Left cardiac atrium (tissue), 4 donors: ENCODE data around the gene DYNLRB1. TPM values are rescaled to one million over a fixed set of nuclear protein-coding genes. Genes with fewer than 3 reads are reported as not detected.

Experiments used
- ATAC-seq, 2 donors: fragments of 200-7000 bp; cut with Tn5 transposase; one replicate each; pipeline ENCODE4 v1.9.1; 2020; ENCODE audit warnings: mild to moderate bottlenecking in 2 of 2, moderate library complexity in 2 of 2
- DNase-seq: peaks from one replicate; pipeline ENCODE4 v3.0.0-alpha.2; 2020
- intact Hi-C, 2 donors: fragments of 100-400 bp; cut with DNase I; formaldehyde crosslinking; loops; one replicate each; pipeline versions ENCODE4 v1.14.1 to v1.15.1; 2022 to 2023
- total RNA-seq, 2 donors: library from RNA; stranded (reverse); fragmentation: NEBNext Ultra II Directional; extraction: Animal tissue kit (Norgen Biotek cat#: 25700); gene quantifications; one replicate each; pipeline ENCODE4 v1.2.1, GENCODE V29; 2021
- donor health status: DM: no; HTN: yes; CAD: no.
- donor health status: DM: no; HTN: yes; CAD: no; lungs with severe emphysema.
- donor health status: DM: yes; HTN: yes; CAD: no.
- donor health status: Dilated cardiomyopathy.

The DYNLRB1 gene
- total RNA-seq, 2 donors from 2014 or later, result 138 to 141 TPM

GRCh38 chr20:34569598-34569997 is 53.4 kb downstream of the DYNLRB1 start:
- no peak for DNase-seq
- ATAC-seq, result no peak
- intact Hi-C loops, result no loop called here

DNA sequence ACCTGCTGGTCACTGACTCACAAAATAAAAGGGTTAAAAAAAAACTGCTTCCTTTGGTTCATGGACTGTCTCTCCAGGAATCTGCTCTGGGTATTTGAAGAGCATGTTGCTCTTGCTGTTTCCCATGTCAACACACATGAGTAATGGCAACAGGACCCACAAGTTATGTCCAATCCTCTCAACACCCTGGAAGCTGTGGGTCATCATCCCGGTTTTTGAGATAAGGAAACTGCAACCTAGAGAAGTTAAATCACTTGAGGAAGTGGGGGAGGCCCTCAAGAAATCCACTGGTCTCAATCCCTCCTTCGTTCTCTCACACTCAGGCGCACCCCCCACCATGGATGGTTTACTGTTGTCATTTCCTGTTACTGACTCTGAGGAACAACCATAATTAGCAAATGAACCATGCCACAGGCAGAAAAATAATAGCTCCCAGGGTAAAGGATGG is 54.7 kb downstream of the DYNLRB1 start:
- ATAC-seq, result peak in 1 of 2 donors; percentile 42
- no peak for DNase-seq
- intact Hi-C loops, result loop anchor here in 1 of 2 donors (10.0 kb wide), 1 partner anchor 184 kb away; no protein-coding TSS in a partner anchor

GRCh38 chr20:34571753-34572152 is 55.5 kb downstream of the DYNLRB1 start:
- DNase-seq (no peak), ATAC-seq (no peak)
- intact Hi-C loops, result loop anchor here in 1 of 2 donors (10.0 kb wide), 1 partner anchor 183 kb away; no protein-coding TSS in a partner anchor

DNA sequence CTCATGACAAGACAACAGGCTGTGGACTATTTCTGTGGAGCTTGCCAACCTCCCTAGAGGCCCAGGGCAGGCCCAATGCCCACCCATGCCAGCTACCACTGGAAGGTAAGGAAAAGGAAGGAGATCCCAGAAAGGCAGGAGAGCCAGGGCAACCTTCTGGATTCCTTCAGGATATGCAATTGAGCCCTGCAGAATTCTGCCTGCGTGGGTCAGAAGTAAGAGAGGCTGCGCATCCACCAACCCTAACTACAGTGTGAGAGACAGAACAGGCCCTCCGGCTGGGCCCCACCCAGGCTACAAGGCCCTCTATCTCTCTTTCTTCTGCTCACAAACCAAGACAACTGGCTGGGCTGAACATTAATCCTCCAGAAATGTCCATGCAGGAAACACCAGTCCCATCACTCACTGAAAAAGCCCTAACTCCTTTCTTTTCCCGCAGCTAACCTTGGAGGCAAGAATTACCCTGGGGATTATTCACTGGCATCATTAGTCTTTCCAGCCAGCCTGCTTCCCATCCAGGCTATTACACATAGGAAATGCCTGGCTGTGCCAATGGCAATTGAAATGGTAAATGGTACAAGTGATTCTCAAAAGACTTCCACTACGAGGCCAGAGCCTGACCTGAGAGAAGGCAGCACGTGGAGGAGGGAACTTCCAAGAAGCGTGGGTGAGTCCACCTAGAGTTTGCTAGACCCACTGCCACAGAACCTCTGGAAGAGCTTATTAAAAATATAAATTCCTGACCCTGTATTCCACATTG is 57.5 kb downstream of the DYNLRB1 start:
- intact Hi-C loops, result loop anchor here in 1 of 2 donors (10.0 kb wide), 1 partner anchor 181 kb away; no protein-coding TSS in a partner anchor
- no peak for DNase-seq
- no peak for ATAC-seq

- ATAC-seq (no peak), DNase-seq (no peak)
- intact Hi-C loops, result loop anchor here in 1 of 2 donors (10.0 kb wide), 1 partner anchor 180 kb away; no protein-coding TSS in a partner anchor
Measured at GRCh38 chr20:34574426-34574825, 58.2 kb downstream of the DYNLRB1 start.

- DNase-seq (no peak), ATAC-seq (no peak)
- intact Hi-C loops, result loop anchor here (5.0 to 10.0 kb wide), 2 partner anchors 180 to 197 kb away; no protein-coding TSS in a partner anchor
Measured at GRCh38 chr20:34574861-34575260, 58.6 kb downstream of the DYNLRB1 start.

DNA sequence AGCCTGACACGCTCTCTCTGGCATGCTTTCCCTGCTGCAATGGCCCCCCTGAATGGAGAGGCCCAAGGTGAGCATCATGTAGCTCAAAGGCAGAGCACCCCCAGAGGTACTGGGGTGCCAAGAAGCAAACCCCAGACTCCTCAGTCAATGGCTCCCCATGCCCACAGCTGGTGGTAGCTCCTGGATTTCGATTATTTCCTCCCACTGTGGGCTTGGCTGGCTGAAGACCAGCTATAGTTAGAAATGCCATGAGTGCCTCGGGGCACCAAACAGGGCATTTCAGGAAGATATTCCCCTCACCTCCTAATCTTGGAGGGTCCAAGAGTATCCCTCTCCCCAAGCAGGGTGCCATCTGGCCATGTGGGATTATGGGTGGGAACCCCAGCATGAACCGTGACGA is 59.0 kb downstream of the DYNLRB1 start:
- ATAC-seq (no peak), DNase-seq (no peak)
- intact Hi-C loops, result loop anchor here (5.0 to 10.0 kb wide), 2 partner anchors 180 to 197 kb away; no protein-coding TSS in a partner anchor

DNA sequence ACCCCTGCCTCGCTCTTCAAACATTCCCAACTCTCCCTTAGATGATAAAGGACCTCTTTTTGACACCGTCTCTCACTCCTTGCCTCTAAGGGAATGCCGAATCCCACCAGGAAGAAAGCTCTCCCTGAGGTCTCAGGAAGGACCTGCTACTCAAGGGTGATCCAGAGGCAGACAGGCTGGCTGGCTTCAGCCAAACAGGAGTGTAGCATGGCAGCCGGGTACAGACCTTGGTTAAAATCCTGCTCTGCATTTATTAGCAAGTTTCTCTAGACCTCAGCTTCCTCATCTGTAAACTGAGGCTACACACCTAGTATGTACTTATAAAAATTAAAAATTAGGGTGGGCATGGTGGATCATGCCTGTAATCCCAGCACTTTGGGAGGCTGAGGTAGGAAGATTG is 59.5 kb downstream of the DYNLRB1 start:
- ATAC-seq (no peak), DNase-seq (no peak)
- intact Hi-C loops, result loop anchor here (5.0 to 10.0 kb wide), 2 partner anchors 179 to 197 kb away; no protein-coding TSS in a partner anchor

GRCh38 chr20:34577061-34577460 is 60.8 kb downstream of the DYNLRB1 start:
- intact Hi-C loops, result loop anchor here (5.0 to 10.0 kb wide), 2 partner anchors 178 to 195 kb away; no protein-coding TSS in a partner anchor
- ATAC-seq (no peak), DNase-seq (no peak)

DNA sequence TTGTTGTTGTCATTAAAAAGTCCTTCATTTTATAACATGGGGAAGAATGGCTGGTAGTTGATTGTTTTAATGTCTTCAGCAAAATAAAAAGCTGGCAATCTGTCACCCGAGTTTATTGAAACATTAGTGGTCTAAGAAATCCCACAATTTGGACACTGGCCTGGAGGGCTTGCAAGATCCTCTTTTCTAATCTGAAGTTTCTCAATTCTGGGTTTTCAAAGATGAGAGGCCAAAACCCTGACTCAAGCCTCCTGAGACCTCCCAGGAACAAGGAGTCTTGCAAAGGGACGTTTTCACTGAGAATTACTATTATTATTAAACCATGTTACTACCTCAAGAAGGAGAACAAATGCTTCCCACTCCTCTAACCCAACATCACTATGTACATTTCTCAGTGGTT is 61.8 kb downstream of the DYNLRB1 start:
- intact Hi-C loops, result loop anchor here (5.0 to 10.0 kb wide), 2 partner anchors 177 to 194 kb away; no protein-coding TSS in a partner anchor
- DNase-seq (no peak), ATAC-seq (no peak)

GRCh38 chr20:34578521-34578920 is 62.3 kb downstream of the DYNLRB1 start:
- ATAC-seq (peak; percentile 28 to 39), DNase-seq (no peak)
- intact Hi-C loops, result loop anchor here (5.0 to 10.0 kb wide), 2 partner anchors 176 to 194 kb away; no protein-coding TSS in a partner anchor

DNA sequence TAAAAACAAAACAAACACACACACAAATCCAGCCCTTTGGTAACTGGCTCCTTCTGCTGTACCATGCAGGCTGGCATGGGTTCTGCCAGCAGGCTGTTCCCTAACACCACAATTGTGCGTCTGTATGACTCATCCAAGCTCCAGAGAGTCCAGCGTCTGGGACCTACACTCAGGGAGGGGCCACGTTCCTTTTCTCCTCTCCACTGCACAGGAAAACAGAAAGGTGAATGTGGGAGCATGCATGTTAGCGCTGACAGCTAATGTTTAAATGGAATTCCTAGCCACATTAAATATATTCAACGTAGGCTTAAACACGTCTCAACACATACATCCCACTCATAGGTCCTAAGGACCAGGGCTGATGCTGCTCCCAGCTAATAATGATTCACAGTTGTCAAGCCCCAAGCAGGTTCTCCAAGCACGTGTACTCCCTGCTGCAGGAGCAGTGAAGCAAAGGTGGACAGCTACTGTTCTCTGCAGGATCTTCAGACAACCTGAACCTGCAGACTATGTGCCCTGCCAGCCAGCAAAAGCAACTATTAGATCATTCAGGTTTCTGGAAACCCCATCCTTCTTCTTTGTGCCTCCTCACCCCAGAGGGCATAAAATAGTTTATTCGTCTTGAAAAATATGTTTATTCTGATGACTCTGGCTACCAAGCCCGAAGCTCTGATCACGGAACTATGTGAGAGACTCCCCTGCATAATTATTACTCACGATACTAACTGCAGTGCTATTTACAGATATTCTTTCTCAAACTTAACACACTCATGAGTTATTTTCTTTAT is 63.2 kb downstream of the DYNLRB1 start:
- peak; percentile 68 for DNase-seq
- intact Hi-C loops, result loop anchor here (5.0 to 10.0 kb wide), 2 partner anchors 175 to 193 kb away; no protein-coding TSS in a partner anchor
- peak; percentile 89 to 91 for ATAC-seq

DNA sequence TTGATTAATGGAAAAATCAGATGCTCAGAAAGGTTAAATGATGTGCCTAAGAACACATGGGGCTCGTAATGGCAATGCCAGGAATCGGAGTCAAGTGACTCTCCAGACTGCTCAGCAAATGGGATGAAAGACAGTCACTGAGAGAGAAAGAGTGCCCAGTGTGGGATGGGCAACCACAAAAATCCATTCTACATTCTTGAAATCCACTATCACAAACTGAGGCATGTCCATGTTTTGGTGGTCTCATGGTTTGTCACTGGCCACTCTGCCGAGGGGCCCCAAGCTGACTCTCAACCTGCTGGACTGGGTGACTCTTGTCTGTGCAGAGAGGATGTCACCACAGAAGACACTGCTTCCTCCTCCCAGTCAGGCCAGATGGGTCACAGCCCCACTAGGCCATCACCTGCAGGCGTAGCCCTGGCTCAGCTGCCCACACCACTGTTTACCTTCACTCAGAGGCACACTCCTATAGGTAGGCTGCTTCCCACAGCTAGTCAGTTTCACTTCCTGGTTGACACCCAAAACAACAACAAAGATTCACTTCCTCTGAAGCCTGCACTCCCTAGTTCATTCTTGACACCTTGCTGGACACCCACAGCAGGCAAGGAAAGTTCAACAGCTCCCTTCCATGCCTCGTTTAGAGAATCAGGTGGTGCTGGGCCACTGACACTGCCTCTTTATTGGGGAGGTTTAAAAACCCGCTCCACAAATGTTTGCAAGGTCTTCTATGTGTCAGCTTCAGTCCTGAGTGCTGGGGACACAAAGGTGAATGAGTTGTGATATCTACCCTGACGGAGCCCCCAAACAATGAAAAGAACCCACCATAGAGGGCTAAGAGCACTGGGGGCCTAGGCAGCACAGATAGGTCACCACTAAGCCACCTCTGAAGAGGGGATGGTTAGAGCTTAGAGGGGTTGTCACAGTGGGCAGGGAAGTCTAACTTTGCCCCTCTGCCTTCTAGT is 64.0 kb downstream of the DYNLRB1 start:
- no peak for ATAC-seq
- intact Hi-C loops, result loop anchor here (5.0 to 10.0 kb wide), 3 partner anchors 125 to 192 kb away; partner anchors contain the start of gene TP53INP2 (in 1 of the 2)

GRCh38 chr20:34581341-34582184 is 65.3 kb downstream of the DYNLRB1 start:
- intact Hi-C loops, result loop anchor here in 1 of 2 donors (10.0 kb wide), 1 partner anchor 123 kb away; the partner anchor contains the start of gene TP53INP2

More for the DNA sequence above, 64.0 kb downstream of the DYNLRB1 start:
- no peak for DNase-seq

DNA sequence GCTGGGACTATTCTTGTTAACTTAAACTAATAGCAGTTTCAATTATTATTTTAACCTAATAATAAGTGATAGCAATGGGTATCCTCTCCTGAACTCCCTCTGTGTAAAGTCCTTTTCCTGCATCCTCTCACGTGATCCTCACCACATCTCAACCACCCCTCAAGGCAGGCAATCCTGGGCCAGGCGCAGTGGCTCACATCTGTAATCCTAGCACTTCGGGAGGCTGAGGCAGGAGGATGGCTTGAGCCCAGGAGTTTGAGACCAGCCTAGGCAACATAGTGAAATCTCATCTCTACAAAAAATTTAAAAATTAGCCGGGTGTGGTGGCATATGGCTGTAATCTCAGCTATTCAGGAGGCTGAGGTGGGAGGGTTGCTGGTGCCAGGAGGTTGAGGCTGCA is 66.0 kb downstream of the DYNLRB1 start:
- ATAC-seq, result no peak
- no peak for DNase-seq
- intact Hi-C loops, result loop anchor here in 1 of 2 donors (10.0 kb wide), 1 partner anchor 123 kb away; the partner anchor contains the start of gene TP53INP2

More at GRCh38 chr20:34581341-34582184, 65.3 kb downstream of the DYNLRB1 start:
- ATAC-seq (peak; percentile 41 to 53), DNase-seq (peak; percentile 34)

DNA sequence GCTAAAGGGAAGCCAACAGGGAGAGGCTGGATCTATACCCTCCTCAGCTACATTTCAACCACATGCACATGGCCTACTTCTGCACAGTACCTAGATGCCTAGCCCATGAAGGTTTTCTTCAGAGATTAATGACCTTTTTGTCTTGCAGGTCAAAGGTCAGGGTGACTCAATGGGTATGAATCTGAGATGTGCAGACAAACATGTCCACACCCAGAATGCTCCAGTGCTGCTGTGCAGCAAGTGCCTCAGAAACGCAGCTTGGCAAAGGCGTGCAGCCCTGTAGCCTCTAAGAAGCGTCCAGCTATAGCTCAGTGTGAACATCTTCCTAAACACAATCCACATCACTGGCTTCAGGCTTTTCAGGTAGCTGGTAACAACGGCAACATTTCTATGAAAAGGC is 66.7 kb downstream of the DYNLRB1 start:
- intact Hi-C loops, result loop anchor here in 1 of 2 donors (10.0 kb wide), 1 partner anchor 122 kb away; the partner anchor contains the start of gene TP53INP2
- ATAC-seq, result no peak
- DNase-seq, result no peak

- ATAC-seq (peak; percentile 33 to 56), DNase-seq (no peak)
- intact Hi-C loops, result loop anchor here in 1 of 2 donors (10.0 kb wide), 1 partner anchor 121 kb away; the partner anchor contains the start of gene TP53INP2
Measured at GRCh38 chr20:34583544-34583943, 67.3 kb downstream of the DYNLRB1 start.
